ENCODE results near the gene HTR1A. TPM values are rescaled to one million over a fixed set of nuclear protein-coding genes. Genes with fewer than 3 reads are reported as not detected.

Gene HTR1A
- total and polyA plus RNA-seq, 2 donors = not detected

DNA sequence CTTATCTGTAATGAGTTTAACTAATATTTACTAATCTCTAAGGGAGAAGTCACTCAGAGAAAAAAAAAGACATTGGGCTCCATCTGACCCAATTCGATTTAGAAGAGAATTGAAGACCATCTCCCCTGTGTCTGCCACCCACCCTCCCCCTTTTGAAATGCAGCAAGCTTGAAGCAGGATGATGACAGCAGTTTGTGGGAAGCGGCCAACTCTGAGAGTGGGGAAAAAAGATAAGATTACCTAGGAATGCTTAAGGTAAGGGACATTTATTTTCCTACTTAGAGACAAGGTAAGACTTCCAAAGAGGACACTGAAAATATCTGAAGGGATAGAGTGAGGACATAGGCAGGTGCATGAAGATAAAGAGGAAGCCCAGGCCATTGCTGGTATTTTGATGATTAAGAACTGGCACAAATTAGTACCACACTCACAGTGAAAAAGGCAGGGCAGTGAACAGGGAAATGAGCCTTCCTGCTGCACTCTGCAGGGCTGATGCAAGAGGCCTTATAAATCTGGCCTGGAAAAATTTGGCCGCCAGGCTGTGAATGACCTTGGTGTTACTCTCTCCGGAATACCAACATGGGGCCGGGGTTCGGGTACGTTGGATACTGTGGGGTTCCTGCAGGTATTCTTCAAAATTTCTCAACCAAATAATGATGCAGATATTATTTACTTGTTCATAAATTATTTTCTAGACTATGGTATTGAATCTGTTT is 42.3 kb downstream of the HTR1A start:
- H3K36me3 ChIP-seq (ENCODE audit: control insufficient read depth in 2 of 2, insufficient read depth in 2 of 2, low read length in 1 of 2) = no peaks in the 10 kb centered on the region
- 85% methylated on average over 7 of the region's 7 CpGs for WGBS
- H3K27me3 ChIP-seq (ENCODE audit: control insufficient read depth in 2 of 2, insufficient read depth in 1 of 2, low read length in 1 of 2) = no peaks in the 10 kb centered on the region
- no peak overlapping the region for H3K4me3 ChIP-seq (ENCODE audit: low read length in 2 of 2)
- H3K9me3 ChIP-seq (ENCODE audit: control insufficient read depth in 2 of 2, insufficient read depth in 1 of 2, low read length in 1 of 2) = no peaks in the 10 kb centered on the region
- H3K4me1 ChIP-seq (ENCODE audit: control insufficient read depth in 2 of 2, insufficient read depth in 2 of 2, low read length in 2 of 2) = no peaks in the 10 kb centered on the region
- no peak for DNase-seq (ENCODE audit: low read depth in 6 of 9, low spot score in 9 of 9)
- no peak overlapping the region for H3K27ac ChIP-seq (ENCODE audit: low read depth in 1 of 2, low read length in 1 of 2)

DNA sequence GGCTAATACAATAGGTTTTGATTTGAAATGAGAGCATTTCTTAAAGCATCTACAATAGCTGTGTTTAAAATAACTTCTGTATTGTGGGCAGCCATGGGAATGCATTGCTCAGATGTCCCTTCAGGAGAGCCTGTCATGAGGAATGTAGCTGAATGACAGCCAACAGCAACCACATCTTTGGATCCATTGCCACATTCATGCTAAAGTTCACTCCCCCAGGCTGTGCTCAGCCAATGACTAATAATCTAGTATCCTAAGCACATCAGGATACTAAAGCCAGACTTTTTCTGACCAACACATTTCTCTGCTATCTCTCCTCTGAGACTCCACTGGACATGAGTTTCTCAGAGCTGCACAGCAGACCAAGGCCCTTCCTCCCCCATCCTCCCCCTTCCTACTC is 45.5 kb downstream of the HTR1A start:
- H3K27ac ChIP-seq (ENCODE audit: low read depth in 1 of 2, low read length in 1 of 2) = no peak overlapping the region
- no peaks in the 10 kb centered on the region for H3K27me3 ChIP-seq (ENCODE audit: control insufficient read depth in 2 of 2, insufficient read depth in 1 of 2, low read length in 1 of 2)
- H3K9me3 ChIP-seq (ENCODE audit: control insufficient read depth in 2 of 2, insufficient read depth in 1 of 2, low read length in 1 of 2) = no peaks in the 10 kb centered on the region
- H3K4me1 ChIP-seq (ENCODE audit: control insufficient read depth in 2 of 2, insufficient read depth in 2 of 2, low read length in 2 of 2) = no peaks in the 10 kb centered on the region
- DNase-seq (ENCODE audit: low read depth in 6 of 9, low spot score in 9 of 9) = no peak
- H3K4me3 ChIP-seq (ENCODE audit: low read length in 2 of 2) = no peak overlapping the region
- H3K36me3 ChIP-seq (ENCODE audit: control insufficient read depth in 2 of 2, insufficient read depth in 2 of 2, low read length in 1 of 2) = no peaks in the 10 kb centered on the region

DNA sequence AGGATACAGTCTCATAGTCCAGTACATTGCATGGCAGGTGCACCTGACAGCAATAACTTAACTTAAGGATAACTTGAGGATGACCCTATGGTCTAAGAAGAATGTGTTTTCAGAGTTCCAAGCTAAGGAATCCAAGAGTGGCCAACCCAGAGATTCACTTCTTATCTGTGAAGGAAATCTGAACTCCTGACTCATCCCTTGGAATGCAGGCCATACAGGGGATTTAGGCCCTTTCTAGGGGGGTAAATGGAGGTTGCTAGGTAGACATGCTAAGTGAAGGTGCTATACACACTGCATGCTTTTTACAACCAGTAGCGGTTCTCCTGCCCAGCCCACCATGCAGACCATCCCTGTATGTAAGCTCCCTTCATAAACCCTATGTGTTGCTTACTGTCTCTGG is 50.4 kb downstream of the HTR1A start:
- Histone ChIP-seq H3K4me3 (ENCODE audit: low read length in 2 of 2) (no peak overlapping the region), H3K4me1 (ENCODE audit: control insufficient read depth in 2 of 2, insufficient read depth in 2 of 2, low read length in 2 of 2) (no peaks in the 10 kb centered on the region), H3K27me3 (ENCODE audit: control insufficient read depth in 2 of 2, insufficient read depth in 1 of 2, low read length in 1 of 2) (no peaks in the 10 kb centered on the region), H3K27ac (ENCODE audit: low read depth in 1 of 2, low read length in 1 of 2) (no peak overlapping the region), H3K9me3 (ENCODE audit: control insufficient read depth in 2 of 2, insufficient read depth in 1 of 2, low read length in 1 of 2) (no peaks in the 10 kb centered on the region), H3K36me3 (ENCODE audit: control insufficient read depth in 2 of 2, insufficient read depth in 2 of 2, low read length in 1 of 2) (no peaks in the 10 kb centered on the region)
- 94% methylated on average over 1 of the region's 1 CpG for WGBS
- no peak for DNase-seq (ENCODE audit: low read depth in 6 of 9, low spot score in 9 of 9)

Other genes with a start within 250 kb of the HTR1A start
- 0.52 TPM for gene RNF180, start 203.4 kb upstream of the HTR1A start, total RNA-seq
- 1.8 TPM for gene RNF180, start 203.4 kb upstream of the HTR1A start, polyA plus RNA-seq

Measured in thymus (tissue), 11 donors.